Neutrophil (primary cell): ENCODE results near the gene NAP1L1.

Experiments
- H3K27ac ChIP-seq: fragments of 200-600 bp; sonication (generic); 2 replicates; pipeline ENCODE4 v1.5.1; 2016; ENCODE audit warnings: mild to moderate bottlenecking, moderate library complexity
- H3K27me3 ChIP-seq: fragments of 200-600 bp; sonication (generic); 2 replicates; pipeline ENCODE4 v1.6.0; 2016; ENCODE audit warnings: mild to moderate bottlenecking
- H3K36me3 ChIP-seq: fragments of 200-600 bp; sonication (generic); 2 replicates; pipeline ENCODE4 v1.5.1; 2017
- H3K4me1 ChIP-seq, 2 experiments: fragments of 200-600 bp in 1 of 2; sonication (generic) in 1 of 2; 1 replicate in 1 of 2; 2 replicates in 1 of 2; pipeline versions ENCODE4 v1.5.1 to v1.6.1; 2013 to 2016; ENCODE audit warnings: low read depth in 1 of 2, low read length in 1 of 2, mild to moderate bottlenecking in 1 of 2, moderate library complexity in 1 of 2; ENCODE audit not compliant: control insufficient read depth in 1 of 2, insufficient read depth in 1 of 2
- H3K4me3 ChIP-seq, 2 experiments: fragments of 200-600 bp in 1 of 2; sonication (generic) in 1 of 2; 1 replicate in 1 of 2; 2 replicates in 1 of 2; pipeline ENCODE4 v1.5.1; 2013 to 2016; ENCODE audit warnings: low read depth in 1 of 2, low read length in 1 of 2, mild to moderate bottlenecking in 1 of 2, moderate library complexity in 1 of 2
- H3K9me3 ChIP-seq: fragments of 200-600 bp; sonication (generic); 2 replicates; pipeline ENCODE4 v1.5.1; 2016
- TF ChIP-seq, protein P1 (sequence below): fragments of 200-600 bp; sonication (generic); IDR thresholded peaks from 2 replicates; pipeline ENCODE4 v1.5.1; 2016; ENCODE audit warnings: antibody characterized with exemption

Gene NAP1L1, protein sequence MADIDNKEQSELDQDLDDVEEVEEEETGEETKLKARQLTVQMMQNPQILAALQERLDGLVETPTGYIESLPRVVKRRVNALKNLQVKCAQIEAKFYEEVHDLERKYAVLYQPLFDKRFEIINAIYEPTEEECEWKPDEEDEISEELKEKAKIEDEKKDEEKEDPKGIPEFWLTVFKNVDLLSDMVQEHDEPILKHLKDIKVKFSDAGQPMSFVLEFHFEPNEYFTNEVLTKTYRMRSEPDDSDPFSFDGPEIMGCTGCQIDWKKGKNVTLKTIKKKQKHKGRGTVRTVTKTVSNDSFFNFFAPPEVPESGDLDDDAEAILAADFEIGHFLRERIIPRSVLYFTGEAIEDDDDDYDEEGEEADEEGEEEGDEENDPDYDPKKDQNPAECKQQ

DNA sequence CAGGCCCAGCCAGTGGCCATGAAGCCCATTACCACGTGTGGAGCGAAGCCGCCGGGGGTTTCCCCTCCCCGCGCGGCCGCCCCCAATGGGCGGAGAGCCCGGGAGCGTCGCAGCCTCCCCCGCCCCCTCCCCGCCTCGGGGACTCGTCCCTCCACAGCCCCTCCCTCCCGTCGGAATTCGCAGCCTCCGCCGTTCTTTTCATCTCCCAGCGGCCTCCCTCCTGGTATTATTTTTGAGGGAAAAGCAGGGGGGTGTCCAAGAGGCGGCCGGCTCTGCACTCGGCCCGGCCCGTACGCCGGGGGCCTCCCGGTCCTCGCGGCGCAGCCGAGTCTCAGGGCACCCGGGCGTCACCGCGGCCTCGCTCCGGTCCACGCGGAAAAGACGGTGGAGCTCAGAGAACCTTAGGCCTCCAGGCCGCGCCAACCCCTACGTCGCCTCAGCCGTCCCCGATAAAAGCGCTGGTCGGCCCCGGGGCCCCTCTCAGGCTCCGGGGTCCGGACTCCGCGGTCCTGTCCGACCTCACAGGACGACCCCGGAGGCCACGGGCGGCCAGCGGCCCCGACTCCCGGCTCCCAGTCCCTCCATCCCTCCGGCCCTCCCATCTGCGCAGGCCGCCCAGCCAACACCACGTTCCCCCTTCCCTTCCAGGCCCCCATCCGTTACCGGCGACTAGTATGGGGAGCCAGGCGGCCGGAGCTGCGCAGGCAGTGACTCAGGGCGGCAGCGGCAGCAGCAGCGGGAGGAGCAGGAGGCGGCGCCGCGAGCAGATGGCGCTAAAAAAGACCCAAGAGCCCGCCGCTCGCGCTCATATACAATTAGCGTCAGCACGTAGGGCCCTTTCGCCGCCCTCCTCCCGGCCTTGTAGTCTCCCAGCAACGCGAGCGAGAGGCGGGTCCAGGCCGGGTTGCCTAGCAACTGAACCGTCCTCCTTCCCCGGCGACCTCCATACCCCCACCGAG, at the start of gene NAP1L1:
Gene NAP1L1 (minus strand): TSS at position 782 of the 959 bp plus-strand sequence. CDS start 10,466 bp downstream, outside the sequence.
- peaks cover 8% of the 10 kb centered on the region for H3K27me3 ChIP-seq
- peak within 1 kb of the TSS; percentile 82 for H3K27ac ChIP-seq
- H3K4me1 ChIP-seq: peaks cover 17 to 19% of the 10 kb centered on the region in 2 experiments
- peak within 1 kb of the TSS; percentile 82 to 91 for H3K4me3 ChIP-seq
- TF ChIP-seq, protein P1, sequence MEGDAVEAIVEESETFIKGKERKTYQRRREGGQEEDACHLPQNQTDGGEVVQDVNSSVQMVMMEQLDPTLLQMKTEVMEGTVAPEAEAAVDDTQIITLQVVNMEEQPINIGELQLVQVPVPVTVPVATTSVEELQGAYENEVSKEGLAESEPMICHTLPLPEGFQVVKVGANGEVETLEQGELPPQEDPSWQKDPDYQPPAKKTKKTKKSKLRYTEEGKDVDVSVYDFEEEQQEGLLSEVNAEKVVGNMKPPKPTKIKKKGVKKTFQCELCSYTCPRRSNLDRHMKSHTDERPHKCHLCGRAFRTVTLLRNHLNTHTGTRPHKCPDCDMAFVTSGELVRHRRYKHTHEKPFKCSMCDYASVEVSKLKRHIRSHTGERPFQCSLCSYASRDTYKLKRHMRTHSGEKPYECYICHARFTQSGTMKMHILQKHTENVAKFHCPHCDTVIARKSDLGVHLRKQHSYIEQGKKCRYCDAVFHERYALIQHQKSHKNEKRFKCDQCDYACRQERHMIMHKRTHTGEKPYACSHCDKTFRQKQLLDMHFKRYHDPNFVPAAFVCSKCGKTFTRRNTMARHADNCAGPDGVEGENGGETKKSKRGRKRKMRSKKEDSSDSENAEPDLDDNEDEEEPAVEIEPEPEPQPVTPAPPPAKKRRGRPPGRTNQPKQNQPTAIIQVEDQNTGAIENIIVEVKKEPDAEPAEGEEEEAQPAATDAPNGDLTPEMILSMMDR: no peak
- H3K36me3 ChIP-seq: no peaks in the 10 kb centered on the region
- H3K9me3 ChIP-seq: no peaks in the 10 kb centered on the region

DNA sequence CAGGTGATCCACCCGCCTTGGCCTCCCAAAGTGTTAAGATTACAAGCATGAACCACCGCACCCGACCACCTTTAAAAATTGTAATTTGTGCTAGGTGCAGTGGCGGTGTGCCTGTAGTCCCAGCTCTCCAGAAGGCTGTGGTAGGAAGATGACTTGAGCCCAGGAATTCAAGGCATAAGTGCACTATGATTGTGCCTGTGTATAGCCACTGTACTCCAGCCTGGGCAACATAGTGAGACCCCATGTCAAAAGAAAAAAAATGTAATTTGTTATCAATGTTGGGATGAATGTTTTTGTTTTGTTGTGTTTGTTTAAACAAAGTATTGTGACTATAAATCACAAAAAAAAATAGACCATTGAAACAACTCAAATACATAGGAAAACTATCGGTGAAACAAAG, 43.1 kb upstream of the NAP1L1 start:
- Histone ChIP-seq H3K27me3 (no peaks in the 10 kb centered on the region), H3K4me3 (no peak overlapping the region), H3K27ac (no peak overlapping the region), H3K36me3 (no peaks in the 10 kb centered on the region), H3K9me3 (no peaks in the 10 kb centered on the region), H3K4me1 (no peaks in the 10 kb centered on the region)
- TF ChIP-seq, protein P1: no peak

DNA sequence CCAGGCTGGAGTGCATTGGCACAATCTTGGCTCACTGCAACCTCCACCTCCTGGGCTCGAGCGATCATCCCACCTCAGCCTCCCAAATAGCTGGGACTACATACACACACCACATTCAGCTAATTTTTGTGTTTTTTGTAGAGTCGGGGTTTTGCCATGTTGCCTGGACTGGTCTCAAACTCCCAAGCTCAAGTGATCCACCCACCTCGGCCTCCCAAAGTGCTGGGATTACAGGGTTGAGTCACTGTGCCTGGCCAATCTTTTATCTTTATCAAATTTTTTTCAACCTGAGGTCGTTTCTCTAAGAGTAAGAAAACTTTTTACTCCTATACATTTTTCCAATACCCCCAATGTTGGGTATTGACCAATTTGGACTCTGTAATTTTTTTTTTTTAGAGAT, 40.0 kb upstream of the NAP1L1 start:
- TF ChIP-seq, protein P1: no peak
- Histone ChIP-seq H3K27me3 (no peaks in the 10 kb centered on the region), H3K4me1 (no peaks in the 10 kb centered on the region), H3K9me3 (peaks cover 3% of the 10 kb centered on the region), H3K36me3 (no peaks in the 10 kb centered on the region), H3K4me3 (no peak overlapping the region), H3K27ac (no peak overlapping the region)

DNA sequence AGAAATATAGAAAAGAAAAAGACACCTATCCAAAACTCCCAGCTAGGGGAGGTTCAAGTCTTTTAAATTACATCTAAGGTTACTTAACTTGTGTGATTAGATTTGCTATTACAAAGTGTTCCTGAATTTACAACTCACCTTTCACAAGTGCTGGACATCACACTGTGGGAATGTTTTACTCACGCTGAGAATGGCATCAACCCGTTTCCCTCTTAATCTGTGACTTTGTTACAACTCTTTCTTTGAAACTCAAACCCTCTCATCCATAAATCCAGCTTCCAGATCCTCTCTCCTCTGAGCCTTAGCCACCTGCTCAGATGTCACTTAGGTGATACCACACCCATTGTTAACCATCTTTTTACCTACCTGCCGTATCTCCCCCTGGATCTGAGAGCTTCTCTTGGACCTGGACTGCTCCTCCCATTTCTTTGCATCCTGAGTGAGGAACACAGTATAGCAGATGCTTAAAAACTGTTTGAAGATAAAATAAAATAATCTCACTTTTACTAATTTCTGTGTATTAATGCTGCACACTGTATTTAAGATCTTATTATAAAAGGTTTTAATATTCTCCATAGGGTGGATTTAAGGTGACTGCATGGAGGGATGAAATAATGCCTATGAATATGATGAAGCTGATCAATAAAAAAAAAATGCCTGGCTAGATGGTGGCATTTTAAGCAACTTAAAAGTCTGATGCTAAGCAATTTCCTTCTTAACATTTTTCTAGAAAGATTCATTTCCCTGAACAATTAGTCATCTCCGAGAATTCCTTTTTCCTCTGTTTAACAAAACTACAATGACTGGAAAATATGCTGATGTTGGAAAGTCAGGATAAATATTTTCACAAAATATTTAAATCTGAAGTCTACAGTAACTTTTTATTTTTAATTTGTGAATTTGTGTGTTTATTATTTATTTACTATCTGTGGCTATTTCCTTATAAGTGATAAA, 39.1 kb upstream of the NAP1L1 start:
- TF ChIP-seq, protein P1: no peak
- Histone ChIP-seq H3K4me1 (no peaks in the 10 kb centered on the region), H3K9me3 (peaks cover 3% of the 10 kb centered on the region), H3K4me3 (no peak overlapping the region), H3K27ac (no peak overlapping the region), H3K27me3 (no peaks in the 10 kb centered on the region), H3K36me3 (no peaks in the 10 kb centered on the region)

DNA sequence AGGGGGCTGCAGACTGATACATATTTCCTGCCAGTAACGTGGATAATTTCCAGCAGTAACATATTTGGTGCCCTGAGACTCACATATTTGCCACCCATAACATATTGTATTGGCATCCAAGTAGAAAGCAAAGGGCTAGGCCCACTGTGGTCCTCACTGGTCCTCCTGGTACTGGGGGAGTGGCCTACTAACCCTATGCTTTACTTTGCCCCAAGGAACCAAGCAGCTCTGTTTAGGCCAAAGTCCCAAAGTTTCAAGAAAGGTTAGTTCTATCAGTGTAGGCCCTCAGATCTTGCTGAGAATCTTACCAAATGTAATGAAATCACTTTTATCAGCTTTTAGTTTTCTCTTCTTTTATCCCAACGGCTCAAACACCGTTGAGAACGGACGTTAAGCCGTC, 35.4 kb upstream of the NAP1L1 start:
- Histone ChIP-seq H3K27ac (no peak overlapping the region), H3K4me3 (no peak overlapping the region), H3K4me1 (no peaks in the 10 kb centered on the region), H3K9me3 (peaks cover 3% of the 10 kb centered on the region), H3K27me3 (no peaks in the 10 kb centered on the region), H3K36me3 (no peaks in the 10 kb centered on the region)
- TF ChIP-seq, protein P1: no peak
